Body of pancreas (tissue), 4 donors: ENCODE results near the gene VMP1.

Experiments
- POLR2A ChIP-seq, 3 donors: fragments of 450-650 bp; IDR thresholded peaks; one replicate each; pipeline ENCODE4 v1.6.1; 2016; ENCODE audit warnings: antibody characterized with exemption in 3 of 3, mild to moderate bottlenecking in 2 of 3
- TF ChIP-seq, protein P1 (sequence below), 7 experiments: fragments of 450-650 bp in 4 of 7; fragments of 200-600 bp in 3 of 7; sonication (generic) in 3 of 7; IDR thresholded peaks; one replicate each; pipeline ENCODE4 v1.5.1; 2016 to 2019; ENCODE audit warnings: antibody characterized with exemption in 7 of 7

DNA sequence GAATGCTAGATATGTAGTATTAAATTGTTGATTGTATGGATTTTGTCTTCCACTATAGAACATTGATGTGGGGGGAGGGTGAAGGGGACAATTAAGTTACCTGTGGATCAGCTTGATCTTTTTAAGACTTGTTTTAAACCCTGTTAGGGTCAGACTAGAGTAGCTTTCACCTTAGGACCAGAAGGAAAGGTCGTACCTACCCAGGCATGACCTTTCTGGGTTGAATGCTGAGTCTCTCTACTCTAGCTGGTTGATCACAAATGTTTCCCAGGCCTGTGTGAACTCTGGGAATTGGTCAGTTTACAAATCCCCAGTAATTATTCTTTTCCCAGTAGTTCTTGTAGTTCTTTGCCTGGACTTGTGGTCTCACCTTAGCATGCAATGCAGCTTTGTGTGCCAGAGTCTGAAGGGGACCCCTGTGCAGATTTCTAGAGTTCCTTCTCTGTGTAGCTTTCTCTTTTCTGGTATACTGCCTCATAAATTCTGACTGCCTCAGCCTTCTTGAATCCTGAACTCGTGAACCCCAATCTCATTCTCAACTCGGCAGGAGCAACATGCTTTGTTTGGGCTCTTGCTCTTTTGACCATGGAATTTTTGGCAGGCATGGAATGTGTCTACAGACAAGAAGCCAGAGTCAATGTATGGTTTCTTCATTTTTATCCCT lies 54.1 kb downstream of the VMP1 start:
- TF ChIP-seq, protein P1, sequence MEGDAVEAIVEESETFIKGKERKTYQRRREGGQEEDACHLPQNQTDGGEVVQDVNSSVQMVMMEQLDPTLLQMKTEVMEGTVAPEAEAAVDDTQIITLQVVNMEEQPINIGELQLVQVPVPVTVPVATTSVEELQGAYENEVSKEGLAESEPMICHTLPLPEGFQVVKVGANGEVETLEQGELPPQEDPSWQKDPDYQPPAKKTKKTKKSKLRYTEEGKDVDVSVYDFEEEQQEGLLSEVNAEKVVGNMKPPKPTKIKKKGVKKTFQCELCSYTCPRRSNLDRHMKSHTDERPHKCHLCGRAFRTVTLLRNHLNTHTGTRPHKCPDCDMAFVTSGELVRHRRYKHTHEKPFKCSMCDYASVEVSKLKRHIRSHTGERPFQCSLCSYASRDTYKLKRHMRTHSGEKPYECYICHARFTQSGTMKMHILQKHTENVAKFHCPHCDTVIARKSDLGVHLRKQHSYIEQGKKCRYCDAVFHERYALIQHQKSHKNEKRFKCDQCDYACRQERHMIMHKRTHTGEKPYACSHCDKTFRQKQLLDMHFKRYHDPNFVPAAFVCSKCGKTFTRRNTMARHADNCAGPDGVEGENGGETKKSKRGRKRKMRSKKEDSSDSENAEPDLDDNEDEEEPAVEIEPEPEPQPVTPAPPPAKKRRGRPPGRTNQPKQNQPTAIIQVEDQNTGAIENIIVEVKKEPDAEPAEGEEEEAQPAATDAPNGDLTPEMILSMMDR (IDR thresholded peaks at IDR 0.05), result no peak
- no peak for TF ChIP-seq POLR2A (IDR thresholded peaks at IDR 0.05)
